Measurements from ENCODE around the gene TPRG1L. TPM values are rescaled to one million over a fixed set of nuclear protein-coding genes. Genes with fewer than 3 reads are reported as not detected.

TPRG1L gene
- total and polyA plus RNA-seq, 2 of the 4 experiments (the other 2 are of a cell fraction): 25.3 to 39.5 TPM

DNA sequence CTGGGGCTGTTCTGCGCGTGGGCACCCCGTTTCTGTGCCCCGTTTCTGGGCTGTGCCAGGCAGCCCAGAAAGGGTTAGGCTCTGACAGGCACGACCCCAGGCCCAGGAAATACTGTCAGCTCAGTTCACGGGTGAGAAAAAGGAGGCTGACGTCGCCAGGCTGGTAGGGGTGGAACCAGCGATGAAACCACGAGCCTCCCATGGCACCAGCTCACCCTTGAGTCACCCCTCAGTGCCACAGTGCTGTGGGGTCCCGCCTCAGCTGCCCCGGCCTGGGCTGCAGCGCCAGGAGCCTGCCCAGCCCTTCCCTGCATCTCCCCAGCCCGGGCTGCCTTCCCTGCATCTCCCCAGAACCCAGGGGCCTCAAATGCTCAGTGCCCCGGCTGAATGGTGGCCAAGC is 25.0 kb upstream of the TPRG1L start:
- Histone ChIP-seq H3K9ac (ENCODE audit: low read depth, low read length) (no peak overlapping the region), H3K18ac (ENCODE audit: low read depth, low read length) (no peak overlapping the region), H3K4me2 (ENCODE audit: low read depth, low read length) (no peak overlapping the region), H3K27ac (ENCODE audit: insufficient read depth, low read length) (no peak overlapping the region), H4K5ac (ENCODE audit: low read depth, low read length) (no peak overlapping the region), H3K4me1 (ENCODE audit: control insufficient read depth, insufficient read depth, low read length) (no peaks in the 10 kb centered on the region), H3K9me3 (ENCODE audit: control insufficient read depth, insufficient read depth, low read length) (no peaks in the 10 kb centered on the region), H2AK9ac (replicated peaks; ENCODE audit: low read depth, low read length, poor library complexity) (no peak overlapping the region), H3K14ac (replicated peaks; ENCODE audit: low read depth, low read length) (no peak overlapping the region), H2AK5ac (ENCODE audit: low read depth, low read length) (no peak overlapping the region), H3K23ac (ENCODE audit: low read depth, low read length) (no peak overlapping the region), H3K4me3 (ENCODE audit: insufficient read depth, low read depth, low read length) (no peak overlapping the region), H2BK5ac (ENCODE audit: low read depth, low read length, poor library complexity, severe bottlenecking) (no peak overlapping the region), H3K4ac (ENCODE audit: low read depth, low read length) (no peak overlapping the region), H3K56ac (ENCODE audit: extremely low read depth, insufficient read depth, low read length) (no peak overlapping the region), H4K91ac (ENCODE audit: insufficient read depth, low read depth, low read length) (no peak overlapping the region), H4K20me1 (ENCODE audit: insufficient read depth, low read length) (no peaks in the 10 kb centered on the region), H2BK120ac (ENCODE audit: low read depth, low read length) (no peak overlapping the region), H3K79me1 (ENCODE audit: low read depth in 1 of 2, low read length in 2 of 2) (no peaks in the 10 kb centered on the region), H2BK15ac (ENCODE audit: low read depth, low read length) (no peak overlapping the region), H2AFZ (replicated peaks; ENCODE audit: low read length, poor library complexity) (no peak overlapping the region), H3K9me1 (ENCODE audit: insufficient read depth, low read length) (no peaks in the 10 kb centered on the region), H3K27me3 (ENCODE audit: control insufficient read depth, insufficient read depth, low read length) (peaks cover 12% of the 10 kb centered on the region), H2BK20ac (ENCODE audit: low read depth, low read length) (no peak overlapping the region), H4K8ac (ENCODE audit: low read depth in 2 of 2, low read length in 2 of 2) (no peak overlapping the region), H3K36me3 (ENCODE audit: control insufficient read depth, insufficient read depth, low read length) (no peaks in the 10 kb centered on the region)
- no TSS peak for BruUV-seq (replicated peaks)
- no peak for DNase-seq
- TF ChIP-seq POLR2A (IDR thresholded peaks at IDR 0.05; ENCODE audit: low read depth, low read length) (no peak), MAZ (IDR thresholded peaks at IDR 0.05; ENCODE audit: borderline replicate concordance, low read depth, low read length) (no peak), RAD21 (IDR thresholded peaks at IDR 0.05; ENCODE audit: low read length) (no peak), RCOR1 (IDR thresholded peaks at IDR 0.05; ENCODE audit: insufficient replicate concordance, low read length) (no peak), CEBPB (IDR thresholded peaks at IDR 0.05; ENCODE audit: low read depth, low read length) (no peak)
- TF ChIP-seq, protein P1, sequence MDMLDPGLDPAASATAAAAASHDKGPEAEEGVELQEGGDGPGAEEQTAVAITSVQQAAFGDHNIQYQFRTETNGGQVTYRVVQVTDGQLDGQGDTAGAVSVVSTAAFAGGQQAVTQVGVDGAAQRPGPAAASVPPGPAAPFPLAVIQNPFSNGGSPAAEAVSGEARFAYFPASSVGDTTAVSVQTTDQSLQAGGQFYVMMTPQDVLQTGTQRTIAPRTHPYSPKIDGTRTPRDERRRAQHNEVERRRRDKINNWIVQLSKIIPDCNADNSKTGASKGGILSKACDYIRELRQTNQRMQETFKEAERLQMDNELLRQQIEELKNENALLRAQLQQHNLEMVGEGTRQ (IDR thresholded peaks at IDR 0.05; ENCODE audit: low read depth, low read length): no peak
- no CpG with 5 or more reads among the region's 15 CpGs for whole genome bisulfite sequencing, 2 experiments (ENCODE audit: extremely low coverage in 2 of 2, insufficient read length in 1 of 2)
- CTCF ChIA-PET: no interaction called here
- intact Hi-C loops (cut with micrococcal nuclease) (no loop called here), dilution Hi-C loops (cut with HindIII; ENCODE audit: low sequenced_read_pairs, unreplicated experiment) (no loop called here), in situ Hi-C loops (cut with MboI; ENCODE audit: low sequenced_read_pairs) (no loop called here)
- ATAC-seq (ENCODE audit: low read depth): no peak
- POLR2A ChIA-PET (ENCODE audit: unreplicated experiment): no interaction called here

All from IMR-90 (cell line).